Keratinocyte (primary cell): ENCODE measurements around the gene GPRC5C. TPM values are rescaled to one million over a fixed set of nuclear protein-coding genes. Genes with fewer than 3 reads are reported as not detected.

Experiments
- DNase-seq: peaks from one replicate; pipeline ENCODE4 v3.0.0-alpha.2; 2011; ENCODE audit warnings: low read depth, missing footprints, low spot score
- FAIRE-seq: peaks from 2 replicates; lab custom pipeline; 2011; peaks lifted over from hg19 to GRCh38; lab: Jason Lieb, UNC
- H2AFZ ChIP-seq: 2 replicates; pipeline ENCODE4 v1.6.0; 2012; ENCODE audit warnings: low read length, control low read depth, inconsistent platforms; ENCODE audit not compliant: control insufficient read depth
- H3K27ac ChIP-seq: 2 replicates; pipeline ENCODE4 v1.5.1; 2011; ENCODE audit warnings: low read length; ENCODE audit not compliant: control insufficient read depth, insufficient read depth
- H3K27me3 ChIP-seq: 3 replicates; pipeline ENCODE4 v1.6.0; 2011; ENCODE audit warnings: low read length; ENCODE audit not compliant: control insufficient read depth, insufficient read depth; ENCODE audit errors: extremely low read depth
- H3K36me3 ChIP-seq, 2 experiments: 2 replicates in 1 of 2; 3 replicates in 1 of 2; pipeline ENCODE4 v1.5.1; 2011; ENCODE audit warnings: low read length in 2 of 2, mild to moderate bottlenecking in 1 of 2; ENCODE audit not compliant: control insufficient read depth in 2 of 2, insufficient read depth in 2 of 2; ENCODE audit errors: extremely low read depth in 1 of 2
- H3K4me1 ChIP-seq: 3 replicates; pipeline ENCODE4 v1.5.1; 2011; ENCODE audit warnings: low read length; ENCODE audit not compliant: control insufficient read depth, insufficient read depth; ENCODE audit errors: extremely low read depth
- H3K4me2 ChIP-seq: 3 replicates; pipeline ENCODE4 v1.6.0; 2011; ENCODE audit warnings: low read depth, low read length; ENCODE audit not compliant: control insufficient read depth, insufficient read depth; ENCODE audit errors: extremely low read depth
- H3K4me3 ChIP-seq, 3 experiments: fragments of 200-600 bp in 1 of 3; sonication (generic) in 1 of 3; 2 replicates in 2 of 3; 3 replicates in 1 of 3; pipeline ENCODE4 v1.5.1; 2011 to 2016; ENCODE audit warnings: low read length in 3 of 3, mild to moderate bottlenecking in 3 of 3, control low read depth in 2 of 3, inconsistent platforms in 1 of 3, low read depth in 1 of 3, mixed read lengths in 1 of 3, mixed run types in 1 of 3, moderate library complexity in 1 of 3; ENCODE audit not compliant: control insufficient read depth in 2 of 3, insufficient read depth in 2 of 3; ENCODE audit errors: extremely low read depth in 1 of 3
- H3K79me2 ChIP-seq: 2 replicates; pipeline ENCODE4 v1.6.0; 2012; ENCODE audit warnings: low read length; ENCODE audit not compliant: control insufficient read depth, insufficient read depth
- H3K9ac ChIP-seq: 3 replicates; pipeline ENCODE4 v1.6.0; 2011; ENCODE audit warnings: low read length; ENCODE audit not compliant: control insufficient read depth, insufficient read depth; ENCODE audit errors: extremely low read depth
- H3K9me1 ChIP-seq: 3 replicates; pipeline ENCODE4 v1.6.0; 2011; ENCODE audit warnings: low read length; ENCODE audit not compliant: control insufficient read depth, insufficient read depth; ENCODE audit errors: extremely low read depth
- H3K9me3 ChIP-seq: 2 replicates; pipeline ENCODE4 v1.5.1; 2012; ENCODE audit warnings: low read depth, low read length; ENCODE audit not compliant: control insufficient read depth
- H4K20me1 ChIP-seq: 3 replicates; pipeline ENCODE4 v1.6.0; 2011; ENCODE audit warnings: low read length; ENCODE audit not compliant: control insufficient read depth, insufficient read depth; ENCODE audit errors: extremely low read depth
- CTCF ChIP-seq, 3 experiments: IDR thresholded peaks in 1 of 3; conservative IDR thresholded peaks in 1 of 3; optimal IDR thresholded peaks in 1 of 3; 2 replicates in 2 of 3; 3 replicates in 1 of 3; pipeline versions ENCODE3 to v1.5.1; 2011; ENCODE audit warnings: low read length in 3 of 3, mild to moderate bottlenecking in 3 of 3, moderate library complexity in 2 of 3, control low read depth in 1 of 3, inconsistent platforms in 1 of 3; ENCODE audit not compliant: insufficient read depth in 2 of 3; ENCODE audit errors: extremely low read depth in 1 of 3
- EZH2 ChIP-seq: IDR thresholded peaks from one replicate; pipeline ENCODE4 v1.6.1; 2012; ENCODE audit warnings: inconsistent platforms, mild to moderate bottlenecking, low read length, moderate library complexity
- dilution Hi-C: fragments of 300-500 bp; cut with MboI; formaldehyde crosslinking; loops from one replicate; pipeline ENCODE4 v1.7.0; 2020; ENCODE audit warnings: low sequenced_read_pairs; ENCODE audit not compliant: extremely low pct_ligation_motif_present
- polyA plus RNA-seq, 5 experiments: library from polyadenylated mRNA; depleted of rRNA in 3 of 5; stranded (reverse) in 3 of 5; stranded (forward) in 1 of 5; unstranded in 1 of 5; fragments of >200 nt; gene quantifications; 1 replicate in 1 of 5; 2 replicates in 3 of 5; 3 replicates in 1 of 5; pipeline versions ENCODE4 v1.2.1 to v1.2.3, GENCODE V29; 2011 to 2012; ENCODE audit warnings: missing spikeins in 2 of 5, low read depth in 1 of 5, low replicate concordance in 1 of 5

GPRC5C gene
- polyA plus RNA-seq, 1 donor (not counting 4 experiments of a cell fraction or from before 2014, with no cell fraction given): 24.2 TPM

GRCh38 chr17:74394977-74395376 lies 36.9 kb upstream of the GPRC5C start:
- no peak overlapping the region for H2AFZ ChIP-seq
- no peak overlapping the region for H3K4me3 ChIP-seq
- H3K9me1 ChIP-seq: no peaks in the 10 kb centered on the region
- TF ChIP-seq EZH2 (no peak), CTCF (optimal IDR thresholded peaks at IDR 0.05 in 1 of 3, IDR thresholded peaks at IDR 0.05 in 1 of 3, conservative IDR thresholded peaks at IDR 0.05 in 1 of 3; ENCODE audit: extremely low read depth in 1 of 3, insufficient read depth in 2 of 3, low read length in 3 of 3) (no peak)
- no peaks in the 10 kb centered on the region for H3K9me3 ChIP-seq
- H3K4me1 ChIP-seq: no peaks in the 10 kb centered on the region
- H4K20me1 ChIP-seq: peaks cover 2% of the 10 kb centered on the region
- no peaks in the 10 kb centered on the region for H3K36me3 ChIP-seq
- FAIRE-seq (no peak), DNase-seq (no peak)
- no peak overlapping the region for H3K27ac ChIP-seq
- dilution Hi-C loops: no loop called here
- H3K79me2 ChIP-seq: no peaks in the 10 kb centered on the region
- no peak overlapping the region for H3K9ac ChIP-seq
- H3K4me2 ChIP-seq: no peak overlapping the region
- no peaks in the 10 kb centered on the region for H3K27me3 ChIP-seq

DNA sequence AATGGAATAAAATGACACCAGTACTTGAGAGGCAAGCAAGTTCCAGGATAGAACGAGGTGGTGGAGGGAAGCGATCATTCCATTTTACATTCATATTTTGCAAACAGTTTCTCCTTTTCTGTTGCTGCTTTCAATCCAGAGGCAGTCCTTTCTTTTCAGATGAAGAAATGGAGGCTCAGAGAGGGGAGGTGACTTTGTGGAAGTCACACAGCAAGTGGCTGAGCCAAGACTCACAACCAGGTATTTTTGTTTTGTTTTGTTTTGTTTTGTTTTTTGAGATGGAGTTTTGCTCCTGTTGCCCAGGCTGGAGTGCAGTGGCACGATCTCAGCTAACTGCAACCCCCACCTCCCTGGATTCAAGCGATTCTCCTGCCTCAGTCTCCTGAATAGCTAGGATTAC lies 35.3 kb upstream of the GPRC5C start:
- no peak overlapping the region for H3K9ac ChIP-seq
- FAIRE-seq: no peak

DNA sequence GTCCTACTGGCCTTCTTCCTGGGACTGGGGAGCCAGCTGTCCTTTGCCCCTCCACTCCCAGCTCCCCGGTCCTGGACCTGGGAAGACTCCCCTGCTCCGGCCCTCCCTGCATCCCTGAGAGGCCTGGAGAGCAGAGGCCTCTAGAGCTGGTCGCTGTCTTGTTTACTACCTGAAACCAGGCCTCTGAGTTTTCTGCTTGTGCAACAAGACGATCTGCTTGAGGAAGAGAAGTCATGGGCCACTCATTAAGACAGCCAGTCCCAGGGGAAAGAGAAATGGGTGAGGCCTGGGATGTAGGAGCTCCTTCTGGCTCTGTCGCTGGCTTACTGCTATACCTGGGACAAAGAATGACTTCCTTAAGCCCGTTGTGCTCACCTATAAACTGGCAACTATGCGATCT lies 29.8 kb upstream of the GPRC5C start:
- Histone ChIP-seq H3K9me1 (no peaks in the 10 kb centered on the region), H3K27me3 (no peaks in the 10 kb centered on the region), H4K20me1 (no peaks in the 10 kb centered on the region), H2AFZ (no peak overlapping the region), H3K4me1 (no peaks in the 10 kb centered on the region), H3K4me3 (no peak overlapping the region), H3K4me2 (no peak overlapping the region), H3K9ac (no peak overlapping the region), H3K79me2 (no peaks in the 10 kb centered on the region), H3K36me3 (no peaks in the 10 kb centered on the region), H3K27ac (no peak overlapping the region), H3K9me3 (no peaks in the 10 kb centered on the region)
- dilution Hi-C loops: no loop called here
- DNase-seq (no peak), FAIRE-seq (no peak)
- no peak for TF ChIP-seq EZH2
- TF ChIP-seq CTCF (optimal IDR thresholded peaks at IDR 0.05 in 1 of 3, IDR thresholded peaks at IDR 0.05 in 1 of 3, conservative IDR thresholded peaks at IDR 0.05 in 1 of 3; ENCODE audit: extremely low read depth in 1 of 3, insufficient read depth in 2 of 3, low read length in 3 of 3): no peak

More for the DNA sequence above, 35.3 kb upstream of the GPRC5C start:
- no peak overlapping the region for H3K4me3 ChIP-seq
- TF ChIP-seq EZH2: no peak
- no peaks in the 10 kb centered on the region for H3K36me3 ChIP-seq
- dilution Hi-C loops: no loop called here
- H3K27me3 ChIP-seq: no peaks in the 10 kb centered on the region
- H2AFZ ChIP-seq: no peak overlapping the region
- no peaks in the 10 kb centered on the region for H3K9me1 ChIP-seq
- H3K4me1 ChIP-seq: no peaks in the 10 kb centered on the region
- H3K9me3 ChIP-seq: no peaks in the 10 kb centered on the region
- H3K4me2 ChIP-seq: no peak overlapping the region
- H3K27ac ChIP-seq: no peak overlapping the region
- H3K79me2 ChIP-seq: no peaks in the 10 kb centered on the region
- H4K20me1 ChIP-seq: no peaks in the 10 kb centered on the region
- no peak for DNase-seq
